NOMO-1 treated with dmso at 0.1 percent for 144 hours (cell line): Measurements from ENCODE around the gene UGCG.
"Not testable (repeated sequence)": the region's sequence is repeated elsewhere in the genome, so short reads cannot be mapped to it uniquely, and the experiment has no call there.

ENCODE experiments used
- DNase-seq: peaks from one replicate; lab custom pipeline; 2025; ENCODE audit not compliant: unreplicated experiment; lab: John Stamatoyannopoulos, UW

Gene UGCG

DNA sequence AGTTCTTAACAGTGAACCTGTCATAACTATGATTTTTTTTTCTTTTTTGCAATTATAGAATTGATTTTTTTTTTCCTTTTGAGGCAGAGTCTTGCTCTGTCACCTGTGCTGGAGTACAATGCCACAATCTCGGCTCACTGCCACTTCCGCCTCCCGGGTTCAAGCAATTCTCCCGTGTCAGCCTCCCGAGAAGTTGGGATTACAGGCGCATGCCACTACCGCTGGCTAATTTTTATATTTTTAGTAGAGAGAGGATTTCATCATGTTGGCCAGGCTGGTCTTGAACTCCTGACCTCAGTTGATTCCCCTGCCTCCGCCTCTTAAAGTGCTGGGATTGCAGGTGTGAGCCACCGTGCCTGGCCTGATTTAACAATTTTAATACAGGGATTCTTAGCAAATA is 21.4 kb downstream of the UGCG start:
- no peak for DNase-seq

DNA sequence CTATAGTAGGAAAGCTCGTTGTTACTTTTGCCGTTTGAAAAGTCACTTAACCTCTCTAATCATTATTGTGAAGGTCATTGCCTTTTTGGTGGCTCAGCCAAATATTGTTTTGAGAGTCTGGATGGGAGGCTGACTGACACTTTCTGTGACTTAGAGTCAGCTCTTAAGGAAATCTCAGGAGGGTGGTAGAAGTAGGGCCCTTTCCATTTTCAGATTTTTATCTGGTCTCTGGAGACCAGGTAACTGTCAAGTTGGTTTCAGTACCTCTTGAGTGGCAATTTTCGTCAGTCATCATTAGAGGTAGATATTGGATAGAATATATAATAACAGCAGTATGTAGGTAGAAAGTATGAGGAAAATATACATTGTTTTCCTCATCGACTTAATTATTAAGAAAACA is 23.3 kb downstream of the UGCG start:
- DNase-seq: no peak

DNA sequence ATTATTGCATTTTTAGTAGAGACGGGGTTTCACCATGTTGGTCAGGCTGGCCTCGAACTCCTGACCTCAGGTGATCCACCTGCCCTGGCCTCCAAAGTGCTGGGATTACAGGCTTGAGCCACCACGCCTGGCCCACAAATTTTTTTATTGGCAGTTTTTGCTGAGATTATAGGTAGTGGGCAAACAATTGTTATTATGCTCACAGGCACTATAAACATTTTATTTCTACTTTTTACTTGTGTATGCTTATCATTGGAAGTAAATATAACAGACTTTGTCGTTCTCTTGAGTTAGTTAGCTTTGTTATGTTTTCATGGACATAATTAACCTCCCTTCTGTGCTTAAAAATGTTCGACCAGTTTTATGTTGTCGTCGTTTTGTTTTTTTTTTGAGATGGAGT is 23.9 kb downstream of the UGCG start:
- no peak for DNase-seq

DNA sequence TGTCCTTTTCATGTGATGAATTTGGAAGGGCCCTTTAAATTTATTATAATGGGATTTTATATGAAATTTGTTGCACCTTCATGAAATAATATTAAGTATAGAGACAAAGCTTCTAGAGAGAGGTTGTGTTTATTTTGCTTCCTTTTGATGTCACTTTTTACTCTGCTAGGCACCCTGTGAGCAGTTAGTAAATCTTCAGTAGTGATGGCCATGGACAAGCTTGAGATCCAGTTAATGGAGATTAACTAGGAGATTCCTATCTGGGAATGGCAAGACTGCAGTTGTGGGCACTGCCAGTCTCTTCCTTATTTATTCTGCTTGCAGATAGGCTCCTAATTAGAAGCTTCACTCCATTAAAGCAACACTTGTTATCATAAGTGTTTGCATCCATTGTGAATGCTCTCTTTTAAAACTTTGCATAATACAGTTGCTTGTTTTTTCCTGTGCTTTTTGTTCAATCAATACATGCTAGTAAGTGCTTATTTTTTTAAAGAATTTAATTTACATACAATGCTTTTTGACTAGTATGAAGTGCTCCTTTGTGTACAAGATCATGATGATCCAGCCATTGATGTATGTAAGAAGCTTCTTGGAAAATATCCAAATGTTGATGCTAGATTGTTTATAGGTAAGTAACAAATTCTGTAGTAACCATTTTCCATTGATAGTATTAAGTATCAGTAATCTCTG is 25.9 kb downstream of the UGCG start:
- no peak for DNase-seq

DNA sequence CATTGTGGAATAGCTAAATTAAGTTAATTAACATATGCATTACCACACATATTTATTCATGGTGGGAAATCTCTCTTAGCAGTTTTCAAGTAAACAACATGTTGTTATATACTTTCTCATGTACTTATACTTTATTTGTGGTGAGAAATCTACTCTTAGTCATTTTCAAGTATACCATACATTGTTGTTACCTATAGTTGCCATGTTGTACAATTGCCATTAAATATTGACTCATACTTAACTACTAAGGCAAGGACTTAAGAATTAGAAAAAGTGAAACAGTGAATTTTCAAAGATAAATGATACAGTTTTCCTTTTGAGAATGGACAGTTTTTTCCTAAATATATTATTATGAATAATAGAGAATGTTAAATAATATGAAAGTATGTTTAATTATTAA is 27.7 kb downstream of the UGCG start:
- DNase-seq: no peak

DNA sequence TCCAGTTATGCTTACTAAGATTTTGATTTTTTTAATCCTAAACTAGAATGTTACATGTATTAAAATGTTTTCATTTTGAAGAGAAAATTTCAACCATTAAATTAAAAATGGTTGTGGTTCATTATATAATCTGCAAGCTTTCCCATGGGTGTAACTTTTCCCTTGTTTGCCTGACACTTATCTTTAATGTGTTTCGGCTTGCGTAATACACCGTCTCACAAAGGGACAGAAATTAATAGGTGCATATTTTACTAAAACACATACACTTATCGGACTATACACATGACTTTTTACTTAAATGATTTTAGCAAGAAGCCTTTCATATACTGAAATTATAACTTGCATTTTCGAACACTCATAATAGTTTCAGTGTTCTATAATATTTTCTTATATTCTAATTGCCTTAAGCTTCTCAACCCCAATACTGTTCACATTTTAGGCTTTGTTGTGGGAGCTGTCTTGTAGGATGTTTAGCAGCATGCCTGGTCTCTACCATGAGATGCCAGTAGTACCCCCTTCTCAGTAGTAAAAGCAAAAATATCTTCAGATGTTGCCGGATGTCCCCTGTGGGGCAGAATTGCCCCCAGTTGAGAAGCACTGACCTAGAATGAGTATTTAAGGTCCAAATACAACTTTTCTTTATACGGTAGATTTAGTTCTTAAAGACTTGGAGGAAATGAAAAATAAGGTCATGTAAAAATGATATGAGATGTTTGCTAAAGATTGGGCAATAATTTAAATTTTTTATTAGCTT is 28.6 kb downstream of the UGCG start:
- no peak for DNase-seq

DNA sequence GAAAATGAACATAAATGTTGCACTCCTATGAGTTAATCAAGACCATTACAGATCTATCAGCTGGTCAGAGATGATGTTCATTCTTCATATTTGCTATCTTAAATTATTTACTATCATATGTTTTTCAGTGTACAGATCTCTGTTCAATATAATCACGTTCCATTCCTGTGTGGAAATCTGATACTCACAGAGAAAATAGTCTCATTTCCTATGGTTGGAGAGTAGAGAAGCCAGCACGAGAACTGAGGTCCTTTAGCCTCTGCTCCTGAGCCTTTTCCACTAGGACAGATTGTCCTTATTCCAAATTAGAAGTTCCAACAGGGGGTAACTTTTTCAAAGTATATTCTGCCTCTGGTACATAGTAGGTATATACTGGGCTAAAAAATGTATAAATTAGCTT is 29.2 kb downstream of the UGCG start:
- DNase-seq: no peak

DNA sequence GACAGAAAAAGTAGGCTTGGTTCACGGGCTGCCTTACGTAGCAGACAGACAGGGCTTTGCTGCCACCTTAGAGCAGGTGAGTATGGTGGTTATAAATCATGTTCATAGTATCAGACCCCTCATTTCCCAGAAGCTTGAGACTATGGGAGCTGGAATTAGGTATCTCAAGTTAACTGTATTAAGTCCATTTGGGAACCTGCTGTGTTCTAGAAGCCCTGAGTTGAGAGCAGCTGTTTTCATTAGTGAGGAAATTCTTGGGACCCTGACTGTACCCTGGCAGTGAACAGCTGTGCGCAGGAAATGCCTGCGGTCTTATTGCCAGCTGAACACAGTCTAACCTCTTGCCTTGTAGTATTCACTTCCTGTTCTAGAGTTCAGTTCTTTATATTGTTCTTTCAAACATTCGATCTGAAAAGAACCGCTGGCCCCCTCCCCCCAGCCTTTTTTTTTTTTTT is 29.8 kb downstream of the UGCG start:
- DNase-seq: peak; percentile 77

DNA sequence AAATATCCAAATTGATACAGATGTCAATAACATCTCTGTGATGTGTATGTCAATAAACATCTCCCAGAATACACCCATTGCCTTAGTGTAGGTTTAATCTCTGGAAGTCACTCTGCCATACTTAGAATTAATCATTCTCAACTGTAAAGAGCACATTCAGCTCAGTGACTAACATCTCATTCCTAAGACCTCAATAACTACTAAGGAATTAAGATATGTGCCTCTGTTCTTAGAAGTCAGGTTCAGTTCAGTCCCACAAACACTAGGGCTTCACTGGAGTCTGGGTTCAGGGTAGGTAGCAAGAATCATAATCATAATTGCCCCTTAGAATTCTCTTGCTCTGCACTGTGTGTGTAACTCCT is 31.7 kb downstream of the UGCG start:
- DNase-seq: no peak

DNA sequence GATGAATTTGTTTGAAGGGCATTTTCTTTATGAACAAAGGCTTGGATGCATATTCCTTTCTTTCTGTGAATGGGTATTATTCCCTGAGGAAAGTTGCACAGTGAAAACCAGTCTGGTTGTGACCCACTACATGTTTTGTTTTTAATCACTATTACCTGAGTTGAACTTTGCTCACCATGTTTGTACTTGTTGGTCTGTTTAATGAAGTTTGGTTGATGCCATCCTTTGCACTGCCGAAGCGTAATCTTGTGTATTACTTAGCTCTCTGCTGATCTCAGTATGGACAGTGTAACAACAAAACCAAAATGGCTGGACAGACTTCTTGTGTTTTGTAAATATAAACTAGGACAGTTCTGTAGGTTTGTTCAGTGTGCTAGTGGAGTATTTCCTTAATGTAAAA is 38.1 kb downstream of the UGCG start:
- DNase-seq: no peak

DNA sequence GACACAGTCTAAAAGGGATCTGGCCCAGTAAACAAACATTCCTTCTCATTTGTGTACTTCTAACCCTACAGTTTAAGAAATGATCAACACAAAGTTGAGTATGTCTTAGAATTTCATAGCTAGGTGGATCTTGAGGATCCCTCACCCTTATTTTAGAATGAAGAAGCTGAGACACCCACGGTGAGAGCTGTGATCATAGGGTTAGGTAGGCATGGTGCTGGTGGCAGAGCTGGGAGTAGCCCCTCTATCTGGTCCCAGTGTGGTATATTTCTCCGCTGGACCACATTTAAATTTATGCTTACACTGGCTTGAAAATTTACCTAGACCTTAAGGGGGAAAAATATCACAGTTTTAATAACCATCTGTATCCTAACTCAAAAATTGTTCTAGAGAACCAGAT is 39.8 kb downstream of the UGCG start:
- no peak for DNase-seq

DNA sequence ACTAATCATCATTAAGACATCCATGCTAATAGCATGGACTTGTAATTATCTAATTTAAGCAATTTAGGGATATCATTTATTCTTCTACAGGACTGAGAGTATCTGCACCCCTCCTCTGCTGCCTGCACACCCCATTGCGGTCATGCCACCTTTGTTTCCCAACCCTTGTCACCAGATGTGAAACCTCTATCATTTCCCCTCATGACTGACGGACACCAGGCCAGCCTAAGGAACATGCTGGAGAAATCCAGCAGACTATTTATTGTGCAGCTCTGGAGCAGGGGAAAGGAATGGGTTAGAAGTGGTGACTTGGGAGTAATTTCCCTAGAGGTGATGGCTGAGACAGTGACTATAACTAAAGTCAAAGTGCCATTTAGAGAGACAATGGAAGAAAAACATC is 40.7 kb downstream of the UGCG start:
- no peak for DNase-seq

DNA sequence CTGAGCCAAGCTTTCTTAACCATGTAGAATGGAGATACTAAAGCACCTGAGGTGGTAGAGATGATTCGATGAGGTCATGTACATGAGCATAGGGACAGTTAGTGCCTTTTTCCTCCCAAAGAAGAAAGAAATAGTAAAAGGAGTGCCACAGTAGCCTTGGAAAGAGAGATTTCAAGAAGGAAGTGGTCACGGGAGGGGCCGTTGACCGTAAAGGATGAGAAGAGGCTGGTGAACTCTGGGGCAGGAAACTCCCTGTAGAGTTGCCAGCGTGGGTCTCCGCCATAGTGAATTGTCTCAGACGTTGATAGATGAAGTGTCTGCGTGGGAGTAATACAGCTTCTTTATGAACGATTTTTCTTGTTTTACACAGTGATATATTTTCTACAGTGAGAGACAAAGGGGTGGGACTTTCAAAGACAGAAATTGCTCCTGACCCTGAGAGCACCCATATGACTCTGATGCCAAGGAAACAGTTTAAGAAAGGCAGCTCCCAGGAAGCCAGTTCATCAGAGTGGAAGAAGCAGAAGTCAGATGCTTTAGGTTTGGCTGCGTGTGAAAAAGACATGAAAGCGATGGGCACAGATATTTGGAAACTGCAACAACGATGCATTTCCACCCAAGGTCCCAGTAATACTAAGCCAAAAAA is 41.3 kb downstream of the UGCG start:
- DNase-seq: no peak

DNA sequence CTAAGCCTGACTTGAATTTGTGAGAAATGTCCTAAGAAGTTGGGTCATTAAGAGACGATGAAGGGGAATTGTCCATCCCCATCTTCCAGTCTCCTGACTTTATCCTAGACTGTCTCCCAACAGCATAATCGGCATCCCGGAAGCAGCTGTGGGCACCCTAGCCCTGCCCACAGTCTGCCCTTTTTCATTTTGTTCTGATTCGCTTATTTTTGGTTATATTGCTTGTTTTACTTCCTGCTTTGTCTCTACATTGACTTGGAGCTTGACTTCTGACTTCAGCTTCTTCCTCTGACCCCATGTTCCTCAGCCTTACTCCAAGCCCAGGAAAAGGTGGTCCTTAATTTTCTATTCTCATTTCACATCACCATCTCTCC is 41.8 kb downstream of the UGCG start:
- no peak for DNase-seq

DNA sequence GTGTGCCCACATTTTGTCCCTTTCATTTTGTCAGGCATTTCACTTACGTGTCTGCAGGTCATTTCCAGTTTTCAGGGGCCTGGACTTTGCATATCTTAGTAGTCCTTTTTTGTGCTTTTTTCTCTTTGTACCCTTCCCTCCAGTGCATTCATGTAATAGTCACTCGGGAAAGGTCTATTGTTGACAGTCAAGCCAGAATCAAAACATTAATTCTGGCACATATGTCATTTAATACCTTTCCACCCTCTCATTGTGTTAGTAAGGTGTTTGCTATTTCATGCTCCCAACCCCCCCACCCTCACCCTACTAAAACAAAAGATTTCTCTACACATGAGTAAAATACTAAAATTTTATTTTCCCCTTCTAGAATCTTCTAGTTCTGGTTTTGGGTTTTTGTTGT is 42.7 kb downstream of the UGCG start:
- no peak for DNase-seq

DNA sequence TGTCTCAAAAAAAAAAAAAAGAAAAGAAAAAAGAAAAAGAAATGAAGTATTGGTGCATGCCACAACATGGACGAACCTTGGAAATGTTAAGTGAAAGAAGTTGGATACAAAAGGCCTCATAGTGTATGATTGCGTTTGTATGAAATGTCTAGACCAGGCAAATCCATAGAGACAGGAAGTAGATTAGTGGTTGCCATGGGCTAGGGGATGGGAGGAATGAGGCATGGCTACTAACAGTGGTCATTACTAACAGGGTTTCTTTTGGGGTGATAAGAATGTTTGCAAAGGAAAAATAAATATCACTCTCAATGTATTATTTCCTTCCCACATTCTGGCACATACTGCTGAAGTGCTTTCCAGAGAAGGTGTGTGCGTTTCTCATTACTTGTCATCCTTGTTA is 44.1 kb downstream of the UGCG start:
- DNase-seq: no peak

DNA sequence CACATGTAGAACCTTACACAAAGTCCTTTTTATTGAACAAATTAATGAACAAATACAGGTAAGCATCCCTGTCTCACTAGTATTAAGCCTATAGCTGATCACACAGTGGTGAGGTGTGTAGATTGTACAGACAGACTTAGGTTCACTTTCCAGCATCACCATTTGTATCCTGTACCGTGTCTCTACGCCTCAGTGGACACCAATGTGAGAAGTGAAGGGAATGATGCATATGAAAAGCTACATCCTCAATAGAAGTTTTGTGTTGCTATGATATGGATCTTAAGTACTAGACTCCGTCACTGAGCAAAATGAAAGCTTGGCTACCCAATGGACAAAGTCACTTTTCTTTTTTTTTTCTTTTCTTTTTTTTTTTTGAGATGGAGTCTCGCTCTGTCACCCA is 46.6 kb downstream of the UGCG start:
- no peak for DNase-seq

DNA sequence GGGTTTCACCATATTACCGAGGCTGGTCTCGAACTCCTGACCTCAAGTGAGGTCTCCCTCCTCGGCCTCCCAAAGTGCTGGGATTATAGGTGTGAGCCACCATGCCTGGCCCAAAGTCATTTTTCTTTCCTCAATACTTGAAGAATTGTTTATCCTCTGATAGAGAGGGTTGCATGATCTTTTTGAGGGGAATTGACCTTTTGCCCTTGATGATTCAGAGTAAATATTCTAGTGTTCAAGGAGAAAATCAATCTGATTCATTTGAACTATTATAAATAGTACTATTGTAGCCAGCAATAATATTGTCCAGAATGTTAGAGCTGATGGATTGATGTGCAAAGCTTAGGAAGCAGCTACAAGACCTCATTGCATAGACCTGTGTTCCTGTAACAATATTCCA is 47.1 kb downstream of the UGCG start:
- DNase-seq: no peak

DNA sequence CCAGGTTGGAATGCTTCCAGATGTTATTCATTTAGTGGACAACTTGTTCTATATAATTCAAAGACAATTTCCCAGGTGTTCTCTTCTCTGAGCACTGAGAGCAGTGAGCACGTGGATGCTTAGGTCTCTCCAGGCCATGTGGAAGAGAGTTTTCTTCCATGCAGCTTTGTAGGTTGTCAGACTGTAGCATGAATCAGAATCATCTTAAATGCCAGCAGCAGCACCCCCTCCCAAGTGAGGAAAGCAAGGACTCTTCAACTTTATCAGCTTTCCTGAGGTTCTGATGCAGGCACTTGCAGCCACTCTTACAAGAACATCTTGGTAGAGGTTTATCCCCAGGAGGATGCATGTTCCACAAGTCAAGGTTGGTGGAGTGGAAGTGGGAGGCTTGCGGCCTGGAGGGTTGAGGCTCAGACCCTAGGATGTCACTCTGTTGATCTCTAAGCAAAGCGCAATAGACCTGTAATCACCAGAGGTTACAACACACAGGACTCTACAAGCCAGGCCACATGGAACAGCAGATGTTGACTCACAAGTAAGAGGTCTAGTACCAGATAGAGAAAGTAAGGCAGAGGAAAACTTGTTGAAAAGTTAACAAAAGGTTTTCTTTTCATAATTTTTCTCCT is 47.7 kb downstream of the UGCG start:
- no peak for DNase-seq

DNA sequence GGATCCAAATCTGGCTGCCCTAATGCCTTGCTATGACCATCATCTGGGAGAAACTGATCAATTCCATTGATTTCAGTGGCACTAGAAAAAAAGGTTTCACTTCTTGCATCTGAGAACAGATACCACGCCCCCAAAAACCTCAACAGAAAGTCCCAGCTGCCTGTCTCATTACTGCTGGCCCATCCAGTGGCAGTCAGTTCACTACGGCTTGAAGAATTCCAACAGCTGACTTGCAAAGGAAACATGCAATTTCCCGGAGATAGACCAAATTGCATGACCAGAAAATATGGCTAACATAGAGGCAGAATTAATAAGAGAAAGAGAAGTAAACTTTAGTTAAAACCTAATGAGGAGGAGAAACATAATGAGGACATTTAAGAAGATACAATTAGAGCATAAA is 48.6 kb downstream of the UGCG start:
- DNase-seq: no peak

DNA sequence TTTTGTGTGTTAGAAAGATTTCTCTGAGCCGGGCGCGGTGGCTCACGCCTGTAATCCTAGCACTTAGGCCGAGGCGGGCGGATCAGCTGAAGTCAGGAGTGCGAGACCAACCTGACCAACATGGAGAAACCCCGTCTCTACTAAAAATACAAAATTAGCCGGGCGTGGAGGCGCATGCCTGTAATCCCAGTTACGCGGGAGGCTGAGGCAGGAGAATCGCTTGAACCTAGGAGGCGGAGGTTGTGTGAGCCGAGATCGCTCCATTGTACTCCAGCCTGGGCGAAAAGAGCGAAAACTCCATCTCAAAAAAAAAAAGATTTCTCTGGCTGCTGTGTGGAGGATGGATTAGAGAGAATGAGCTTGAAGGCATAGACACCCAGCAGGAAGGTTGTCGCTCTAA is 51.5 kb downstream of the UGCG start:
- not testable (repeated sequence) for DNase-seq

DNA sequence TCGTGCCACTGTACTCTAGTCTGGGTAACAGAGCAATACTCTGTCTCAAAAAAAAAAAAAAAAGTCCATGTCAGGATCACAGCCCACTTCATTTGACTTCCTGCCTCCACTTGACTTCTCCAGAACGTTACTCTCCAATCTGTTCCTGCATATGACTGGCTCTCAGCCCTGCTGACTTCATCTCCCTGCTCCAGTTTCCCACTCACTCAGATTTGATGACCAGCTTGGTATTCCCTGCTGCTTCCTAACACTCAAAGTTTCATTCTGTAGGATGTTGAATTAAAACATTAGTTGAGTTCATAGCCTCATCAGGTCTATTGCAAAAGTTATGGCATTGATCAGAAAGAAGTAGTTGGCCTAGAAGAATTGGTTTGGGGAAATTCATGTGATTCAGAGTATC is 52.3 kb downstream of the UGCG start:
- no peak for DNase-seq
